HepG2 (cell line): ENCODE data around the gene ABCC9. TPM values are rescaled to one million over a fixed set of nuclear protein-coding genes. Genes with fewer than 3 reads are reported as not detected.

ENCODE experiments used
- NAIF1 ChIP-seq: sonication (generic); formaldehyde crosslinking; IDR thresholded peaks from 2 replicates; pipeline ENCODE4 v1.5.0; 2020; ENCODE audit warnings: mild to moderate bottlenecking, missing genetic modification reagents, borderline replicate concordance
- NR1H2 ChIP-seq: sonication (generic); formaldehyde crosslinking; IDR thresholded peaks from 2 replicates; pipeline ENCODE4 v1.8.1; 2022; ENCODE audit warnings: low read depth, missing genetic modification reagents, borderline replicate concordance
- RERE ChIP-seq: IDR thresholded peaks from 2 replicates; pipeline ENCODE4 v1.6.1; 2016; ENCODE audit warnings: low read depth, missing genetic modification reagents, missing compliant biosample characterization
- REXO4 ChIP-seq: sonication (generic); formaldehyde crosslinking; IDR thresholded peaks from 2 replicates; pipeline ENCODE4 v1.8.0; 2022; ENCODE audit warnings: missing genetic modification reagents, mild to moderate bottlenecking, borderline replicate concordance
- TEAD2 ChIP-seq: sonication (generic); formaldehyde crosslinking; IDR thresholded peaks from 2 replicates; pipeline ENCODE4 v1.9.0; 2021; ENCODE audit warnings: missing genetic modification reagents
- ZFYVE20 ChIP-seq: sonication (generic); formaldehyde crosslinking; IDR thresholded peaks from 2 replicates; pipeline ENCODE4 v1.8.0; 2023; ENCODE audit warnings: low read depth, mild to moderate bottlenecking, moderate library complexity, missing genetic modification reagents, borderline replicate concordance
- ZNF256 ChIP-seq: sonication (generic); formaldehyde crosslinking; conservative IDR thresholded peaks from 2 replicates; pipeline ENCODE4 v1.4.0; 2020; ENCODE audit warnings: missing genetic modification reagents
- ZNF274 ChIP-seq: sonication (generic); formaldehyde crosslinking; IDR thresholded peaks from 2 replicates; pipeline ENCODE4 v1.5.1; 2020; ENCODE audit warnings: mild to moderate bottlenecking, missing genetic modification reagents
- ZNF772 ChIP-seq: sonication (generic); formaldehyde crosslinking; IDR thresholded peaks from 2 replicates; pipeline ENCODE4 v1.5.0; 2020; ENCODE audit warnings: mild to moderate bottlenecking, missing genetic modification reagents
- ZNF879 ChIP-seq: sonication (generic); formaldehyde crosslinking; IDR thresholded peaks from 2 replicates; pipeline ENCODE4 v1.8.1; 2023; ENCODE audit warnings: missing genetic modification reagents
- ZZZ3 ChIP-seq: sonication (generic); formaldehyde crosslinking; IDR thresholded peaks from 2 replicates; pipeline ENCODE4 v1.4.0; 2020; ENCODE audit warnings: missing genetic modification reagents, mild to moderate bottlenecking, borderline replicate concordance
- polyA plus RNA-seq, 8 experiments: library from polyadenylated mRNA; depleted of rRNA in 3 of 8; stranded (reverse) in 7 of 8; unstranded in 1 of 8; fragments of >200 nt; fragmentation: Illumina TruSeq in 4 of 8; extraction: Trizol in 4 of 8; gene quantifications; 2 replicates each; pipeline versions ENCODE4 v1.2.1 to v1.2.3, GENCODE V29; 2011 to 2016; ENCODE audit warnings: low read depth in 4 of 8, missing spikeins in 1 of 8, mixed read lengths in 1 of 8; ENCODE audit not compliant: insufficient read depth in 1 of 8
- total RNA-seq, 5 experiments: library from RNA; depleted of rRNA; stranded (reverse); fragments of >200 nt; fragmentation: Illumina TruSeq; extraction: Trizol; gene quantifications; 2 replicates each; pipeline ENCODE4 v1.2.3, GENCODE V29; 2016; ENCODE audit warnings: low read depth in 1 of 5

Gene ABCC9
- total and polyA plus RNA-seq, 2 of the 13 experiments (the other 11 are each of a cell fraction or from before 2014, with no cell fraction given) = not detected

GRCh38 chr12:21860128-21860527, 81.1 kb downstream of the ABCC9 start (continued):
- TF ChIP-seq RERE (no peak), NAIF1 (no peak), ZNF879 (no peak), ZNF256 (CRISPR knock-in tag) (no peak), REXO4 (CRISPR knock-in tag) (no peak), NR1H2 (CRISPR knock-in tag) (no peak), ZZZ3 (no peak), ZNF274 (CRISPR knock-in tag) (no peak), ZFYVE20 (CRISPR knock-in tag) (no peak), ZNF772 (CRISPR knock-in tag) (no peak), TEAD2 (CRISPR knock-in tag) (no peak)
